NCI-H748 treated with DMSO at 0.1 percent for 48 hours (cell line): ENCODE measurements around the gene MFSD6L.

Experiments used
- DNase-seq: peaks from one replicate; lab custom pipeline; 2025; lab: John Stamatoyannopoulos, UW

The MFSD6L gene

GRCh38 chr17:8791910-8792270, 7.3 kb downstream of the MFSD6L start:
- DNase-seq, result no peak

- DNase-seq, result no peak
These were observed 7.8 kb downstream of the MFSD6L start for GRCh38 chr17:8791248-8791909.

- no peak for DNase-seq
These were observed 9.4 kb downstream of the MFSD6L start for GRCh38 chr17:8789743-8790142.

GRCh38 chr17:8788998-8789397, 10.2 kb downstream of the MFSD6L start:
- no peak for DNase-seq

GRCh38 chr17:8785547-8786413, 13.4 kb downstream of the MFSD6L start:
- peak; percentile 69 for DNase-seq

GRCh38 chr17:8782176-8782575, 17.0 kb downstream of the MFSD6L start:
- no peak for DNase-seq

- DNase-seq, result no peak
These were observed 17.4 kb downstream of the MFSD6L start for GRCh38 chr17:8781776-8782175.

GRCh38 chr17:8776881-8777280, 22.3 kb downstream of the MFSD6L start:
- no peak for DNase-seq

- no peak for DNase-seq
These were observed 22.9 kb downstream of the MFSD6L start for GRCh38 chr17:8776248-8776647.

- no peak for DNase-seq
These were observed 32.4 kb downstream of the MFSD6L start for GRCh38 chr17:8766731-8767130.

GRCh38 chr17:8762012-8762411, 37.2 kb downstream of the MFSD6L start:
- DNase-seq, result no peak

- no peak for DNase-seq
These were observed 41.0 kb downstream of the MFSD6L start, which contains the start of gene SPDYE4 for GRCh38 chr17:8758137-8758596. SPDYE4 (minus strand) TSS chr17:8758546; CDS start chr17:8758382, 164 bp downstream.

GRCh38 chr17:8757189-8757588, 42.0 kb downstream of the MFSD6L start:
- no peak for DNase-seq

GRCh38 chr17:8755590-8756255, 43.4 kb downstream of the MFSD6L start:
- DNase-seq, result no peak

GRCh38 chr17:8754890-8755289, 44.3 kb downstream of the MFSD6L start:
- no peak for DNase-seq

- peak; percentile 67 for DNase-seq
These were observed 45.2 kb downstream of the MFSD6L start for GRCh38 chr17:8753976-8754440.

- no peak for DNase-seq
These were observed 45.8 kb downstream of the MFSD6L start for GRCh38 chr17:8753136-8753975.

GRCh38 chr17:8749616-8750015, 49.5 kb downstream of the MFSD6L start:
- DNase-seq, result no peak

- no peak for DNase-seq
These were observed 51.4 kb downstream of the MFSD6L start for GRCh38 chr17:8747742-8748141.
